Vagina (tissue), 2 donors: ENCODE results near the gene FBXW5. TPM values are rescaled to one million over a fixed set of nuclear protein-coding genes. Genes with fewer than 3 reads are reported as not detected.

Experiments used
- DNase-seq, 2 donors: peaks; one replicate each; pipeline ENCODE4 v3.0.0-alpha.2; 2017; ENCODE audit errors: extremely low spot score in 2 of 2
- H3K27ac ChIP-seq: fragments of 200-600 bp; sonication (generic); one replicate; pipeline ENCODE4 v1.5.1; 2019
- H3K27me3 ChIP-seq: fragments of 200-600 bp; sonication (generic); one replicate; pipeline ENCODE4 v1.5.1; 2019
- H3K36me3 ChIP-seq, 2 donors: fragments of 200-600 bp; sonication (generic); one replicate each; pipeline ENCODE4 v1.5.1; 2017 to 2019
- H3K4me1 ChIP-seq: fragments of 200-600 bp; sonication (generic); one replicate; pipeline ENCODE4 v1.5.1; 2019
- H3K4me3 ChIP-seq, 2 donors: fragments of 200-600 bp; sonication (generic); 1 replicate in 1 of 2; 2 replicates in 1 of 2; pipeline ENCODE4 v1.5.1; 2016 to 2019
- H3K9me3 ChIP-seq: fragments of 200-600 bp; sonication (generic); one replicate; pipeline ENCODE4 v1.5.1; 2019
- POLR2A ChIP-seq, 2 donors: fragments of 450-650 bp; IDR thresholded peaks; one replicate each; pipeline ENCODE4 v1.6.1; 2017; ENCODE audit warnings: antibody characterized with exemption in 2 of 2, mild to moderate bottlenecking in 2 of 2, moderate library complexity in 2 of 2
- POLR2AphosphoS5 ChIP-seq, 2 donors: sonication (generic); formaldehyde crosslinking; IDR thresholded peaks; one replicate each; pipeline ENCODE4 v1.9.0; 2017; ENCODE audit warnings: antibody characterized with exemption in 2 of 2, mild to moderate bottlenecking in 2 of 2, low read depth in 1 of 2; ENCODE audit not compliant: insufficient read depth in 1 of 2
- intact Hi-C: fragments of 100-400 bp; cut with DNase I; formaldehyde crosslinking; loops from one replicate; pipeline ENCODE4 v1.15.1; 2023
- total RNA-seq: library from RNA; depleted of rRNA; stranded (reverse); fragments of >200 nt; gene quantifications from one replicate; pipeline ENCODE4 v1.2.3, GENCODE V29; 2016
- TF ChIP-seq, protein P1 (sequence below), 3 experiments: fragments of 450-650 bp in 2 of 3; fragments of 200-600 bp in 1 of 3; sonication (generic) in 1 of 3; IDR thresholded peaks; one replicate each; pipeline ENCODE4 v1.5.1; 2017 to 2019; ENCODE audit warnings: antibody characterized with exemption in 3 of 3, mild to moderate bottlenecking in 2 of 3, moderate library complexity in 2 of 3

Gene FBXW5
- total RNA-seq, 1 donor from 2014 or later, result 125 TPM

DNA sequence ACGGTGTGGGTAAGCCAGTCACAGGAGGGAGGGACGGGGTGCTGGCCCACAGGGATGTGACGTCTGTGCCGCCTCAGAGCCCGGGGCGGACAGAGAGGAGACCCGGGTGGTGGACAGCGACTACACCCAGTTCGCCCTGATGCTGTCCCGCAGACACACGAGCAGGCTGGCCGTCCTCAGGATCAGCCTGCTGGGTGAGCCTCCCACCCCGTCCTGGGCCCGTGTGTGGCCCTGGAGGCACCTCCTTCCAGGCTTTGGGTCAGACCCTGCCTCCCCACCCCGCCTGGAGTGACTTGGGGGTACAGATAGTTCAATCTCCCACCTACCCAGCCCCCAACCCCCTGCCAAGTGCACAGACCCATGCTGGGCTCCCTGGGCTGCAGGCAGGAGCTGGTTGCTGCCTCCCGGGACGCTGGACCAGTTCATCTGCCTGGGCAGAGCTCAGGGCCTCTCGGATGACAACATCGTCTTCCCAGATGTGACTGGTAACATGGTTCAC is 9.3 kb upstream of the FBXW5 start:
- Histone ChIP-seq H3K27ac (no peak overlapping the region), H3K36me3 (no peaks in the 10 kb centered on the region), H3K9me3 (no peaks in the 10 kb centered on the region), H3K4me3 (no peak overlapping the region), H3K27me3 (no peaks in the 10 kb centered on the region), H3K4me1 (peaks cover 34% of the 10 kb centered on the region)
- intact Hi-C loops, result no loop called here
- TF ChIP-seq, protein P1, sequence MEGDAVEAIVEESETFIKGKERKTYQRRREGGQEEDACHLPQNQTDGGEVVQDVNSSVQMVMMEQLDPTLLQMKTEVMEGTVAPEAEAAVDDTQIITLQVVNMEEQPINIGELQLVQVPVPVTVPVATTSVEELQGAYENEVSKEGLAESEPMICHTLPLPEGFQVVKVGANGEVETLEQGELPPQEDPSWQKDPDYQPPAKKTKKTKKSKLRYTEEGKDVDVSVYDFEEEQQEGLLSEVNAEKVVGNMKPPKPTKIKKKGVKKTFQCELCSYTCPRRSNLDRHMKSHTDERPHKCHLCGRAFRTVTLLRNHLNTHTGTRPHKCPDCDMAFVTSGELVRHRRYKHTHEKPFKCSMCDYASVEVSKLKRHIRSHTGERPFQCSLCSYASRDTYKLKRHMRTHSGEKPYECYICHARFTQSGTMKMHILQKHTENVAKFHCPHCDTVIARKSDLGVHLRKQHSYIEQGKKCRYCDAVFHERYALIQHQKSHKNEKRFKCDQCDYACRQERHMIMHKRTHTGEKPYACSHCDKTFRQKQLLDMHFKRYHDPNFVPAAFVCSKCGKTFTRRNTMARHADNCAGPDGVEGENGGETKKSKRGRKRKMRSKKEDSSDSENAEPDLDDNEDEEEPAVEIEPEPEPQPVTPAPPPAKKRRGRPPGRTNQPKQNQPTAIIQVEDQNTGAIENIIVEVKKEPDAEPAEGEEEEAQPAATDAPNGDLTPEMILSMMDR (IDR thresholded peaks at IDR 0.05), result no peak
- TF ChIP-seq POLR2A (IDR thresholded peaks at IDR 0.05) (no peak), POLR2AphosphoS5 (IDR thresholded peaks at IDR 0.05; ENCODE audit: insufficient read depth in 1 of 2, low read depth in 1 of 2) (no peak)
- no peak for DNase-seq

DNA sequence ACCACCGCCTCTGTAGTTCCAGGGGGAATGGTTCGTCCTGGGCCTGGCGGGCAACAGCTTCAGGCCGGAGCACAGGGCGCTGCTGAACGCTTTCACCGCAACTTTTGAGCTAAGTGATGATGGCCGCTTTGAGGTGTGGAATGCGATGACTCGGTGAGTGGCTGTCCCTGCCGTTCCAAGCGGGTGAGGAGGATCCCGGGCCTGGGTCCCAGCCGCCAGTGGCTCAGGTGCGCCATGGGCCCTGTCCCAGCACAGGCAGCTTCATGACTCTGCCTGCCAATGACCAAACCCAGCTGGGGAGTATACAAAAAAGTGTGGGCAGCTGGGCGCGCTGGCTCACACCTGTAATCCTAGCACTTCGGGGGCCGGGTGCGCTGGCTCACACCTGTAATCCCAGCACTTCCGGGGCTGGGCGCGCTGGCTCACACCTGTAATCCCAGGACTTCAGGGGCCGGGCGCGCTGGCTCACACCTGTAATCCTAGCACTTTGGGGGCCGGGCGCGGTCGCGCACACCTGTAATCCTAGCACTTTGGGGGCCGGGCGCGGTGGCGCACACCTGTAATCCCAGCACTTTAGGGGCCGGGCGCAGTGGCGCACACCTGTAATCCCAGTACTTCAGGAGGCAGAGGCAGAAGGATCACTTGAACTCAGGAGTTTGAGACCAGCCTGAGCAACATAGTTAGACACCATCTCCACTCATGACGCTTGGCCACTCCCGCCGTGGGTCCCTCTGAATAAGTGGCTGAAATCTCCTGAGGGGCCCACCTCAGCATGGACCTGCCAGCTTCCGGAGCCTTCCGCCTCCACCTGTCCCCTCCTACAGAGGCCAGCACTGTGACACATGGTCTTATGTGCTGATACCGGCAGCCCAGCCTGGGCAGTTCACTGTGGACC is 8.6 kb upstream of the FBXW5 start:
- TF ChIP-seq POLR2A (IDR thresholded peaks at IDR 0.05), result no peak
- TF ChIP-seq POLR2AphosphoS5 (IDR thresholded peaks at IDR 0.05; ENCODE audit: insufficient read depth in 1 of 2, low read depth in 1 of 2), result no peak
- TF ChIP-seq, protein P1 (IDR thresholded peaks at IDR 0.05), result no peak
- Histone ChIP-seq H3K36me3 (no peaks in the 10 kb centered on the region), H3K4me3 (no peak overlapping the region), H3K4me1 (peaks cover 38% of the 10 kb centered on the region), H3K27ac (peak overlapping the region; percentile 62), H3K27me3 (no peaks in the 10 kb centered on the region), H3K9me3 (no peaks in the 10 kb centered on the region)
- DNase-seq, result no peak
- intact Hi-C loops, result no loop called here

DNA sequence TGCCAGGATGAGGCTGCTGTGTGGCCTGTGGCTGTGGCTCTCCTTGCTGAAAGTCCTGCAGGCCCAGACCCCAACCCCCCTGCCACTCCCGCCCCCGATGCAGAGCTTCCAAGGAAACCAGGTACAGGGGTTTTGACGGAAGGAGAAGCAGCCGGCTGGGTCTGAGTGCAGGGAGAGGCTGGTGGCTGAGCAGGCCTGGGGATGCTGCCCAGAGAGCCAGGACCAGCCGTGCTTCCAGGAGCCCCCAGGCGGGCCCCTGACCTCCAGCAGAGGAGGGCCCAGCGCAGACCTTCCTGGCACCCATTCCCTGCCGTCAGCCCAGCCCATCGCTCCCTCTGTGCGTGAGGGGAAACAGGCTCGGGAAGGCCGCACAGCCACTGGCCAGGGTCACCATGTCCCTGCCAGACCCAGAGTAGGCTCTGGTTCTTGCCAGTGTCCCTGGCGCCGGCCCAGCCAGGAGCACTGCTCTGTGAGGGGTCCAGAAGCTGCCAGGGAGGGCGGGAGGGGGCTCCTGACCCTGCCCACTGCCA is 7.8 kb upstream of the FBXW5 start:
- peak overlapping the region; percentile 62 for H3K27ac ChIP-seq
- no peak for DNase-seq
- no peak overlapping the region for H3K4me3 ChIP-seq
- no peaks in the 10 kb centered on the region for H3K36me3 ChIP-seq
- H3K4me1 ChIP-seq, result peaks cover 45% of the 10 kb centered on the region
- intact Hi-C loops, result no loop called here
- H3K9me3 ChIP-seq, result no peaks in the 10 kb centered on the region
- H3K27me3 ChIP-seq, result no peaks in the 10 kb centered on the region
- TF ChIP-seq, protein P1 (IDR thresholded peaks at IDR 0.05), result no peak
- TF ChIP-seq POLR2A (IDR thresholded peaks at IDR 0.05) (no peak), POLR2AphosphoS5 (IDR thresholded peaks at IDR 0.05; ENCODE audit: insufficient read depth in 1 of 2, low read depth in 1 of 2) (peak in 1 of 2 donors; percentile 23)

DNA sequence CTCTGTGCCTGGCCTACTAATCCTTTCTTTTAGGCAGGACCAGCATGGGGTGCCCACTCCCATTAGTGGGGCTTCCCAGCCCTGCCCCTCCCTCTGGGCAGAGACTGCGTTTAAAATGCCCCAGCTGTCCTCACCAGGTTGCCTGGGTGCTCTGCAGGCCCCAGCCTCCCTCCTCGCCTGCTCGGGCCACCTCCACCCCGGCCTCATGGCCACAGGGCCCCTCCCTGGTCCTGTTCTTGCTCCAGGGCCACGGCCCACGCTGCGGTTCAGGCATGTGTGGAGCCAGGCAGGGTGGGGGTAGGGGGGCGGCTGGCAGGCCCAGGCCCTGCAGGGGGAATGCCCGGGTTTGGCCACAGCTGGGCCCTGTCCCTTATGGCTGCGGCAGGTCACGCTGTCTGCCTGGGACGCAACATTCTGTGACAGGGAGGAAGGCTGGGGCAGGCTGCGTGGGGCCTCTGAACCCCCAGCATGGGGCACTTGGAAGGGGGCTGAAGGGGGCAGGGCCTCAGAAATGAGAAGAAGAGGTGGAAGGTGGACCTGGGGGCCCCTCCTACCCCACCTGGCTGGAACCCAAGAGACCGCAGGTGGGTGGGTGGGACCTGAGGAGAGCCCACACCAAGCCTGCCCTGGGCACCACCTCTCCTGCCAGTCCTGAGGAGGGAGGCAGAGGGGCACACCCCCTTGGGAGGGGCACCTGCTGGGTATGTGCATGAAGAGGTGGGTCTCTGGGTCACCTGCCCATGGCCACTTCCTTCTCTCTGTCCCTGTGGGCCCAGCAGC is 7.2 kb upstream of the FBXW5 start, which contains the start of gene LCN12:
LCN12 (plus strand) TSS at position 733 of the 780 bp plus-strand sequence. CDS start 55 bp downstream, outside the sequence.
- Histone ChIP-seq H3K36me3 (no peaks in the 10 kb centered on the region), H3K27me3 (no peaks in the 10 kb centered on the region), H3K4me3 (no peak within 1 kb of the TSS), H3K27ac (peak within 1 kb of the TSS; percentile 62), H3K9me3 (no peaks in the 10 kb centered on the region), H3K4me1 (peaks cover 50% of the 10 kb centered on the region)
- no peak for DNase-seq
- intact Hi-C loops, result no loop called here
- TF ChIP-seq POLR2A (IDR thresholded peaks at IDR 0.05) (no peak), POLR2AphosphoS5 (IDR thresholded peaks at IDR 0.05; ENCODE audit: insufficient read depth in 1 of 2, low read depth in 1 of 2) (no peak)
- TF ChIP-seq, protein P1 (IDR thresholded peaks at IDR 0.05), result no peak
